UCSD-AML1 (cell line): ENCODE data around the gene EPS8L2.

Experiments used
- DNase-seq: peaks from one replicate; lab custom pipeline; 2025; ENCODE audit not compliant: unreplicated experiment; lab: John Stamatoyannopoulos, UW

Gene EPS8L2

GRCh38 chr11:760236-760635 lies 54.2 kb downstream of the EPS8L2 start:
- no peak for DNase-seq

GRCh38 chr11:761526-762108 lies 55.6 kb downstream of the EPS8L2 start:
- DNase-seq: no peak

DNA sequence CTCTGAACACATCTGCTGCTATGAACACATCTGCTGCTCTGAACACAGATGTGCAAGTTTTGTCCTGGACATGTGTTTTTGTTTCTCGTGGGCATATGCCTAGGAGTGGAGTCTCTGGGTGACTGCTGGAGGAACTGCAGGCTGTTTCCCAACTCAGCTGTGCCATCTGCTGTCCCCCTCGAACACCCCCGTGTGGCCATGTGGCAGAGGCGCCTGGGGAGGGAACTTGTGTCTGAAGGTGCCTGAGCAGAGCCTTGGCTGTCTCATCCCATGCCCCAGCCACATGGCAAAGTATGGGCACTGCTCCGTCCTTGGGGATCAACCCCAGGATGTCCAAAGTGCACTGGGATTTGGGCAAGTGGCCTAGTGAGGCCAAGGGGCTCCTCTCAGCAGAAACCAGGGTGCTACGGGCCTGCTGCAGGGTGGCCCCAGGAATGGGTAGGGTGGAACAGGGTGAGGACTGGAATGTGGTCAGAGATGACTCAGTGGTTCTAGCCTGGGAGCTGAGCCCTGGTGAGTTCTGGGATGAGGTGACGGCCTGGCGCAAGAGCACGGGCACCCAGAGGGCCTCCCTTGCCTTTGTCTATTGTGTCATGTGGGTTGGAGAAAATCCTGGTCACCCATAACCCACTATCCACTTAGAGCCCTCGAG lies 56.5 kb downstream of the EPS8L2 start:
- DNase-seq: no peak

GRCh38 chr11:763073-763463 lies 57.0 kb downstream of the EPS8L2 start:
- no peak for DNase-seq

- DNase-seq: no peak
Measured at GRCh38 chr11:763549-764321, 57.7 kb downstream of the EPS8L2 start.

DNA sequence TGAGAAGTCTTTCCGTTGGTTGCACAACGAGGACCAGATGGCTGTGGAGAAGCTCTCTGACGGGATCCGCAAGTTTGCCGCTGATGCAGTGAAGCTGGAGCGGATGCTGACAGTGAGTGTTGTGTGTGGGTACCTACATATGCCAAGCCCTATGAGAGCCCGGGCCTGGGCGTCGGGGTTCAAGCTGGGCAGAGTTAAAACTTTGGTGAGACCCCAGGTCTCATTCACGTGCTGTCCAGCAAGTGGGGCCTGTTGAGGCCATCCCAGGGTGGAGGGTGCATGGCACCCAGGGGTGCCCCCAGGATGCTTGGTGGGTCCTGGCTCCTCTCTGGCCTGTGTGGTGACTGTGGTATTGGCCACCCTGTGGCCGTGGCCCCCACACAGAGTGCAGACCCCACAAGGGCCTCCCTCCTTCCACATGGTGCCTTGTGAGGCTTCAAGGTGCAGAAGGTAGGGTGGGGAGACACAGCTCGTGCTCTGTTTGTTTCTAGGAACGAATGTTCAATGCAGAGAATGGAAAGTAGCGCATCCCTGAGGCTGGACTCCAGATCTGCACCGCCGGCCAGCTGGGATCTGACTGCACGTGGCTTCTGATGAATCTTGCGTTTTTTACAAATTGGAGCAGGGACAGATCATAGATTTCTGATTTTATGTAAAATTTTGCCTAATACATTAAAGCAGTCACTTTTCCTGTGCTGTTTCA lies 58.4 kb downstream of the EPS8L2 start:
- no peak for DNase-seq

DNA sequence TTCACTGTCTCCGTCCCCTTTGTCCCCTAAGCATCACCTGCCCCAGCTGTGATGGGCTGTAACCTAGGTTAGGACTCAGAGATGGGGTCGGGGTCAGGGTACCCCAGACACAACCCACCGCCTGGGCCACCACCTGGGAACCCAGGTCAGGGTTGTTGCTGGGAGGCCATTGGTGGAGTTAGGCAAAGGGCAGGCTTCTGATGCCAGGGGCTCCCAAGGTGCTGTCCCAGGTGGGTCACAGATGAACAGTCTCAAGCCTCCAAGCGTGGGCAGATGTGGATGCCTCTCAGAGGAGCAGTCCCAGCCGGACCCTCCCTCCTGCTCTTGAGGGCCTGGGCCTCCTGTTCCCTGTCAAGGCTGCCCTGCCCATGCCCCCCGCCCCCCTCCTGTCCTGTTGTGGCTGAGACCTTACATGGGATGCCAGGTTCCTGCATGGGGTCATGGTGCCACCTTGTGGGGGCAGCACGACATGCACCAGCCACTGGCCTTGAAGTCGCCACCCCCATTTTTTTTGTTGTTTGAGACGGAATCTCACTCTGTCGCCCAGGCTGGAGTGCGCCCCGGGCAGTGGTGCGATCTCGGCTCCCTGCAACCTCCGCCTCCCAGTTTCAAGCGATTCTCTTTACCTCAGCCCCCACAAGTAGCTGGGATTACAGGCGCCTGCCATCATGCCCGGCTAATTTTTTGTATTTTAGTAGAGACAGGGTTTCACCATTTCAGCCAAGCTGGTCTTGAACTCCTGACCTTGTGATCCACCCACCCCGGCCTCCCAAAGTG lies 59.2 kb downstream of the EPS8L2 start:
- peak; percentile 63 for DNase-seq

DNA sequence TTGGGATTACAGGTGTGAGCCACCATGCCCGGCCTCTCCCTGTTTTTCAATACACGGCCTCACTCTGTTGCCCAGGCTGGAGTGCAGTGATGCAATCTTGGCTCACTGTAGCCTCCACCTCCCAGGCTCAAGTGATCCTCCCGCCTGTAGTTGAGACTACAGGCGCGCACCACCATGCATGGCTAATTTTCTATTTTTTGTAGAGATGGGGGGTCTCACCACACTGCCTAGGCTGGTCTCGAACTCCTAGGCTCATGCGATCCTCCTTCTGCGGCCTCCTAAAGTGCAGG lies 59.7 kb downstream of the EPS8L2 start:
- no peak for DNase-seq

DNA sequence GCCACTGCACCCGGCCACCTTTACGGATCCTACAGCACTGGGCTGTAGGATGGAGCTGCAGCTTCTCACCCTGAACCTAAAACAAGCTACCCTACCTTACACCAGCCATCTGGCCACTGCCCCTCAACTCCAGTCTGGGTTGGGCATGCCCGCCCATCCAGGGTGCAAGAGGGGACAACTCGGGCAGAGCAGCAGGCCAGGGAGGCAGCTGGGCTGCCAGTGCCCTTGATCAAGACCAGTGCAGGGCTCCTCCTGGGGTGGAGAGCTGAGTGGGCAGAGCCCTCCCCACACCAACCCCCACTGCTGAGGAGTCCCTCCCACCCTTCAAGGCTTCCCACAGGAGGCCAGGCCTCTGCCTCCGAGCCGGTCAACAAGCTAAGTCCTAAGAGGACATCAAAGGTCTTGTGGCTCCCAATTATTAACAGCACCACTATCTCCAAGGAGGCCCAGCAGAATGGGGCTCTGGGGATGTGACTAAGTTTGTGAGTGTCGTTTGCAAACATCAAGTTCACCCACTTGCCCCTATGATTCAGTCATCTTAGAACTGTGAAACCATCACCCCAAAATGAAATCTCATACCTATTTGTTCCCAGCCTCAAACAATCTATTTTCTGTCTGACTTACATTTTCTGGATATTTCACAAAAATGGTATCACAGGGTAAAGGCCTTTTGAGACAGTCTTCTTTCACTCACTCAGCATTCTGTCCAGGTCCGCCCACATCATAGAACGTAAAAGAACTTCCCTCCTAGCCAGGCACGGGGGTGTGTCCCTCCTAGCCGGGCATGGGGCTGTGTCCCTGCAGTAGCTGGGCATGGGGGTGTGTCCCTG lies 60.3 kb downstream of the EPS8L2 start:
- no peak for DNase-seq

DNA sequence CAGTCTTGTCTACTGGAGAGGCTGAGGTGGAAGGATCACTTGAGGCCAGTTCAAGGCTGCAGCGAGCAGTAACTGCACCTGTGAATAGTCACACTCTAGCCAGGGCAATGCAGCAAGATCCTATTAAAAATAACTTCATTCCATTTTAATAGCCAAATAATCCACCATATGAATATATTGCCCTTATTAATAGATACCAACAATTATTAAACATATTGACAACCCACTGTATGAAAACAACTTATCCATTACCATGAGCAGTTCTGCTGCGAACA lies 60.8 kb downstream of the EPS8L2 start:
- no peak for DNase-seq

GRCh38 chr11:767238-767637 lies 61.2 kb downstream of the EPS8L2 start:
- DNase-seq: no peak

GRCh38 chr11:769887-770641 lies 64.0 kb downstream of the EPS8L2 start:
- DNase-seq: no peak

GRCh38 chr11:770642-771616 lies 64.9 kb downstream of the EPS8L2 start:
- no peak for DNase-seq

DNA sequence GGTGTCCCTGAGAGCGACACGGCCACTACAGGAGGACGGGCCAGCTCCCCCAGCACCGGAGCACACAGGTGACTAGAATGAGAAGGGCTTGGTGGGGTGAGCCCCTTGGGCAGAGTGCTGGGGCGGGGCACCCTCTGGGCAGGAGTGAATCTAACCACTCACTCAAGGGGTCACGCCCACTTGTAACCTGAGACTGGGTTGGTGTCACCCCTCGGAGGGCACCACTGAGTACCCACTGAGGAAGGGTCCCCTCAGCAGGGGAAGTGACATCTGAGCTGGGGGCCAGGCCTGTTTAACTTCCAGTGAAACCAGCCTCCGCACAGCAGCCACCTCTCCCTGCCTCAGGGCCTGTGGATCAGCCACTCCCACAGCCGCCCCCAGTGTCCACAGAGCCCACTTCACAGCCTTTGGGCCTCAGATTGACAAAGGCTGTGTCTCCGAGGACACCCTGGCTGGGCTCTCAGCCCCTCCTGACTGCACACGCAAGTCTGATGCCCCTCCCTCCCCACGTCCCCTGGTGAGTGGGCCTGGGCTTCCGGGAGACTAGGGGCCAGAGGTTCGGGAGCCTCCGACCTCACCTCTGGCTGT lies 65.7 kb downstream of the EPS8L2 start:
- DNase-seq: no peak

GRCh38 chr11:772429-773390 lies 66.7 kb downstream of the EPS8L2 start:
- DNase-seq: no peak

DNA sequence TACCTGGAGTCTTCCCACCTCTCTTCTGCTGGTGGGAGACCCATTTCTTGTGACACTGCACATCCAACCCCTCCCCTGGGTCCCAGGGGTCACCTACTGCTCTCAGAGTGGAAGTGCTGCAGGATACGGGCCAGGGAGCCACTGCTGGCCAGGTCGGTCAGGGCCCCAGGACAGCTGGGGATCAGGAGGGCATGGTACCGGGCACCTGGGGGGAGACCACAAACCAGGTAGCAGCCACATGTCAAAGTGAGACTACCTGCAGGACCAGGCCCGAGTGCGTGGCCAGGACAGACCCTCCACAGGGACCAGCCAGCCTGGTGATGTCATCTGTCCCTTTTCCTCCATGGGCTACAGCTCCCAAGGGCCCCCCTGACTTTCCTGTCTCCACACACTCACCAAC lies 67.4 kb downstream of the EPS8L2 start:
- DNase-seq: no peak

GRCh38 chr11:773830-774229 lies 67.8 kb downstream of the EPS8L2 start:
- no peak for DNase-seq
